ENCODE data around the gene MC1R.
A peak's percentile ranks its signal among the peaks of the same experiment; 100 is the strongest.
"Not testable (repeated sequence)": the region's sequence is repeated elsewhere in the genome, so short reads cannot be mapped to it uniquely, and the experiment has no call there.

The MC1R gene

GRCh38 chr16:89873109-89873971, 45.3 kb upstream of the MC1R start, which contains the start of gene TCF25:
Gene TCF25, plus strand, starts transcription at chr16:89873592. Its CDS starts 76 bp downstream, at chr16:89873668.
- H3K9me3 ChIP-seq (ENCODE audit: insufficient read depth, low read length), result no peaks in the 10 kb centered on the region
- H3K4me3 ChIP-seq (ENCODE audit: low read length), result peak within 1 kb of the TSS; percentile 82
- H3K27ac ChIP-seq (ENCODE audit: low read length), result peak within 1 kb of the TSS; percentile 91
- no peak for TF ChIP-seq EZH2phosphoT487 (IDR thresholded peaks at IDR 0.05; ENCODE audit: low read depth)
- TF ChIP-seq, protein P1, sequence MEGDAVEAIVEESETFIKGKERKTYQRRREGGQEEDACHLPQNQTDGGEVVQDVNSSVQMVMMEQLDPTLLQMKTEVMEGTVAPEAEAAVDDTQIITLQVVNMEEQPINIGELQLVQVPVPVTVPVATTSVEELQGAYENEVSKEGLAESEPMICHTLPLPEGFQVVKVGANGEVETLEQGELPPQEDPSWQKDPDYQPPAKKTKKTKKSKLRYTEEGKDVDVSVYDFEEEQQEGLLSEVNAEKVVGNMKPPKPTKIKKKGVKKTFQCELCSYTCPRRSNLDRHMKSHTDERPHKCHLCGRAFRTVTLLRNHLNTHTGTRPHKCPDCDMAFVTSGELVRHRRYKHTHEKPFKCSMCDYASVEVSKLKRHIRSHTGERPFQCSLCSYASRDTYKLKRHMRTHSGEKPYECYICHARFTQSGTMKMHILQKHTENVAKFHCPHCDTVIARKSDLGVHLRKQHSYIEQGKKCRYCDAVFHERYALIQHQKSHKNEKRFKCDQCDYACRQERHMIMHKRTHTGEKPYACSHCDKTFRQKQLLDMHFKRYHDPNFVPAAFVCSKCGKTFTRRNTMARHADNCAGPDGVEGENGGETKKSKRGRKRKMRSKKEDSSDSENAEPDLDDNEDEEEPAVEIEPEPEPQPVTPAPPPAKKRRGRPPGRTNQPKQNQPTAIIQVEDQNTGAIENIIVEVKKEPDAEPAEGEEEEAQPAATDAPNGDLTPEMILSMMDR (IDR thresholded peaks at IDR 0.05; ENCODE audit: low read depth, low read length), result no peak
- H4K20me1 ChIP-seq (ENCODE audit: insufficient read depth, low read length), result peaks cover 10% of the 10 kb centered on the region
- peaks cover 14% of the 10 kb centered on the region; the same call in 1 of the 2 replicates for H3K4me1 ChIP-seq (ENCODE audit: low read length)
- H2AFZ ChIP-seq (ENCODE audit: low read depth, low read length), result peak within 1 kb of the TSS; percentile 59
- H3K79me2 ChIP-seq (ENCODE audit: low read length), result peaks cover 38% of the 10 kb centered on the region
- peak within 1 kb of the TSS; percentile 72 for H3K4me2 ChIP-seq (ENCODE audit: low read length)
- peak within 1 kb of the TSS; percentile 91 for H3K9ac ChIP-seq (ENCODE audit: low read length)
- no peaks in the 10 kb centered on the region for H3K27me3 ChIP-seq (ENCODE audit: low read depth, low read length)
- peaks cover 26% of the 10 kb centered on the region for H3K36me3 ChIP-seq (replicated peaks; ENCODE audit: low read depth, low read length)

DNA sequence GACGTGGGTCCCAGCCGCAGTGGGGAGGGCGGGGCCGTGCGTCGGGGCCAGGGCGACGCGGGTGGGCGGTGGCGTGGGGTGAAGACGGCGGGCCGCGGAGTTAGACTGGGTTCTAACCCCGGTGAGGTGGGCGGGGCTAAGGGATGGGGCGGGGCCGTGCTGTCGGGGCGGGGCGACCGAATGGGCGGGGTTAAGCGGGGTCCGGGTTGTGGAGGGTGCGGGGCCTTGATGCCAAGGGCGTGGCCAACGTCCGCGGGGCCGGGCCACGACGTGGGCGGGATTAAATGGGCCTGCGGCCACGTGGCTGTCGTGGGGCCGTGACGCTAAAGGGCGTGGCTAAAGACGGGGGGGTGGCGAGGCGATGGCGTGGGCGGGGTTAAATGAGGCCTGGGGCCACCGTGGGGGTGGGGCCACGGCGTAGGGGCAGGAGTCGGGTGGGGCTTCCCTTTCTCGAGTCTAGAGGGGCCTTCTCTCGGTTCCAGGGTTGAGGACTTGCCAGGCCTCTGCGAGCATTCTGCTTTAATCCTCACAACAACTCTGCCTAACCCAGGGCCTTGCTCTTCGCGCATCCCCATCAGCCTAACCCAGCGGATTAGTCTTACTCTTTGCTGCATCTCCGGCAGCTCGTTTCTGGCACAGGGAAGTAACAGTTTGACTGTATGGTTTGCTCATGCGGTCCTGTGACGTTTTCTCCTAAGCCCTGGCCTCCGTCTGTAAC, 44.5 kb upstream of the MC1R start:
- Histone ChIP-seq H3K4me3 (ENCODE audit: low read length) (peak overlapping the region; percentile 82), H2AFZ (ENCODE audit: low read depth, low read length) (no peak overlapping the region), H3K27me3 (ENCODE audit: low read depth, low read length) (no peaks in the 10 kb centered on the region), H3K36me3 (replicated peaks; ENCODE audit: low read depth, low read length) (peaks cover 31% of the 10 kb centered on the region), H3K79me2 (ENCODE audit: low read length) (peaks cover 46% of the 10 kb centered on the region), H3K4me2 (ENCODE audit: low read length) (peak overlapping the region; percentile 63), H3K4me1 (ENCODE audit: low read length) (peaks cover 14% of the 10 kb centered on the region; the same call in 1 of the 2 replicates), H3K27ac (ENCODE audit: low read length) (peak overlapping the region; percentile 91), H3K9me3 (ENCODE audit: insufficient read depth, low read length) (no peaks in the 10 kb centered on the region), H4K20me1 (ENCODE audit: insufficient read depth, low read length) (peaks cover 10% of the 10 kb centered on the region), H3K9ac (ENCODE audit: low read length) (peak overlapping the region; percentile 91)
- no peak for TF ChIP-seq EZH2phosphoT487 (IDR thresholded peaks at IDR 0.05; ENCODE audit: low read depth)
- TF ChIP-seq, protein P1 (IDR thresholded peaks at IDR 0.05; ENCODE audit: low read depth, low read length), result no peak

GRCh38 chr16:89879123-89879522, 39.5 kb upstream of the MC1R start:
- peaks cover 76% of the 10 kb centered on the region for H3K79me2 ChIP-seq (ENCODE audit: low read length)
- H3K36me3 ChIP-seq (replicated peaks; ENCODE audit: low read depth, low read length), result peaks cover 55% of the 10 kb centered on the region
- H3K9me3 ChIP-seq (ENCODE audit: insufficient read depth, low read length); H3K27ac ChIP-seq (ENCODE audit: low read length); H3K4me1 ChIP-seq (ENCODE audit: low read length); H3K4me2 ChIP-seq (ENCODE audit: low read length); H3K4me3 ChIP-seq (ENCODE audit: low read length); H3K27me3 ChIP-seq (ENCODE audit: low read depth, low read length); H2AFZ ChIP-seq (ENCODE audit: low read depth, low read length); H3K9ac ChIP-seq (ENCODE audit: low read length): not testable (repeated sequence)
- H4K20me1 ChIP-seq (ENCODE audit: insufficient read depth, low read length), result peaks cover 25% of the 10 kb centered on the region

GRCh38 chr16:89880477-89881367, 37.9 kb upstream of the MC1R start:
- no peak overlapping the region for H3K4me3 ChIP-seq (ENCODE audit: low read length)
- H3K9ac ChIP-seq (ENCODE audit: low read length), result no peak overlapping the region
- no peak overlapping the region for H3K27ac ChIP-seq (ENCODE audit: low read length)
- H3K27me3 ChIP-seq (ENCODE audit: low read depth, low read length), result no peaks in the 10 kb centered on the region
- no peaks in the 10 kb centered on the region for H3K4me1 ChIP-seq (ENCODE audit: low read length)
- H2AFZ ChIP-seq (ENCODE audit: low read depth, low read length), result no peak overlapping the region
- H3K79me2 ChIP-seq (ENCODE audit: low read length), result peaks cover 62% of the 10 kb centered on the region
- TF ChIP-seq EZH2phosphoT487 (IDR thresholded peaks at IDR 0.05; ENCODE audit: low read depth), result no peak
- TF ChIP-seq, protein P1 (IDR thresholded peaks at IDR 0.05; ENCODE audit: low read depth, low read length), result no peak
- peaks cover 50% of the 10 kb centered on the region for H3K36me3 ChIP-seq (replicated peaks; ENCODE audit: low read depth, low read length)
- H3K9me3 ChIP-seq (ENCODE audit: insufficient read depth, low read length), result no peaks in the 10 kb centered on the region
- no peak overlapping the region for H3K4me2 ChIP-seq (ENCODE audit: low read length)
- peaks cover 14% of the 10 kb centered on the region for H4K20me1 ChIP-seq (ENCODE audit: insufficient read depth, low read length)
